Panc1 (cell line): ENCODE measurements around the gene JMJD1C. TPM values are rescaled to one million over a fixed set of nuclear protein-coding genes. Genes with fewer than 3 reads are reported as not detected.

Experiments used
- ATAC-seq: fragments of 200-7000 bp; cut with Tn5 transposase; 2 replicates; pipeline ENCODE4 v1.9.1; 2020; ENCODE audit warnings: mild to moderate bottlenecking, moderate library complexity
- BruUV-seq: library from RNA; stranded (reverse); fragments of 400-500 nt; replicated peaks from 2 replicates; lab custom pipeline; 2021; lab: Mats Ljungman, UMichigan
- CTCF ChIA-PET: fragments of 300-600 bp; sonication (Branson Sonifier 250); formaldehyde crosslinking; loops from one replicate; lab custom pipeline; 2022; ENCODE audit warnings: antibody characterized with exemption; lab: Charles Lee
- POLR2A ChIA-PET: fragments of 300-600 bp; sonication (Branson Sonifier 250); formaldehyde crosslinking; loops from one replicate; lab custom pipeline; 2022; ENCODE audit warnings: antibody characterized with exemption; lab: Charles Lee
- DNase-seq: peaks from one replicate; pipeline ENCODE4 v3.0.0-alpha.2; 2010; ENCODE audit warnings: low read depth, low spot score
- H3K27ac ChIP-seq: 2 replicates; pipeline ENCODE4 v1.5.1; 2011; ENCODE audit warnings: mild to moderate bottlenecking, low read length, inconsistent platforms
- H3K27me3 ChIP-seq: fragments of 200-500 bp; sonication (Bioruptor generic); 2 replicates; pipeline ENCODE4 v1.6.0; 2014; ENCODE audit warnings: low read length, inconsistent platforms; ENCODE audit not compliant: control insufficient read depth, insufficient read depth
- H3K36me3 ChIP-seq: fragments of 200-500 bp; sonication (Bioruptor generic); 2 replicates; pipeline ENCODE4 v1.5.1; 2014; ENCODE audit warnings: inconsistent platforms, mild to moderate bottlenecking, low read length, moderate library complexity; ENCODE audit not compliant: control insufficient read depth, insufficient read depth
- H3K4me1 ChIP-seq: 2 replicates; pipeline ENCODE4 v1.5.1; 2011; ENCODE audit warnings: inconsistent platforms, mild to moderate bottlenecking, low read length, moderate library complexity; ENCODE audit not compliant: control insufficient read depth, insufficient read depth
- H3K4me3 ChIP-seq, 2 experiments: 2 replicates each; pipeline ENCODE4 v1.5.1; 2011 to 2012; ENCODE audit warnings: low read depth in 2 of 2, low read length in 2 of 2, mild to moderate bottlenecking in 2 of 2, inconsistent platforms in 1 of 2, moderate library complexity in 1 of 2
- H3K9me3 ChIP-seq: fragments of 200-500 bp; sonication (Bioruptor generic); 2 replicates; pipeline ENCODE4 v1.5.1; 2014; ENCODE audit warnings: low read depth, mild to moderate bottlenecking, inconsistent platforms, low read length, moderate library complexity; ENCODE audit not compliant: control insufficient read depth, insufficient read depth
- POLR2AphosphoS5 ChIP-seq: IDR thresholded peaks from 2 replicates; pipeline ENCODE4 v1.6.1; 2012; ENCODE audit warnings: mild to moderate bottlenecking, low read depth, low read length, moderate library complexity
- SIN3A ChIP-seq: IDR thresholded peaks from 2 replicates; pipeline ENCODE4 v1.6.1; 2012; ENCODE audit warnings: low read depth, mild to moderate bottlenecking, low read length, moderate library complexity, borderline replicate concordance; ENCODE audit not compliant: insufficient read depth
- TCF7L2 ChIP-seq: IDR thresholded peaks from 2 replicates; pipeline ENCODE4 v1.6.1; 2011; ENCODE audit warnings: mild to moderate bottlenecking, low read depth, low read length, inconsistent platforms
- in situ Hi-C: cut with HindIII; loops from 2 replicates; pipeline ENCODE4 v1.10.0; 2016; ENCODE audit warnings: low sequenced_read_pairs, low pct_unique_long_range_greater_than_20kb
- intact Hi-C: fragments of 100-400 bp; cut with micrococcal nuclease; formaldehyde crosslinking; loops from one replicate; pipeline ENCODE4 v1.10.0; 2022; ENCODE audit not compliant: unreplicated experiment
- total RNA-seq: library from RNA; stranded (reverse); gene quantifications from one replicate; pipeline ENCODE4 v1.2.1, GENCODE V29; 2021; ENCODE audit not compliant: unreplicated experiment
- TF ChIP-seq, protein P1 (sequence below), 2 experiments: IDR thresholded peaks; 2 replicates each; pipeline ENCODE4 v1.6.1; 2011 to 2012; ENCODE audit warnings: low read depth in 2 of 2, control low read depth in 1 of 2, low read length in 1 of 2, mild to moderate bottlenecking in 1 of 2, moderate library complexity in 1 of 2; ENCODE audit not compliant: insufficient read depth in 1 of 2
- TF ChIP-seq, protein P2 (sequence below): fragments of 450-650 bp; IDR thresholded peaks from 2 replicates; pipeline ENCODE4 v1.5.1; 2017; ENCODE audit warnings: mild to moderate bottlenecking

Gene JMJD1C
- total RNA-seq, 1 experiment from 2014 or later = 88.3 TPM

DNA sequence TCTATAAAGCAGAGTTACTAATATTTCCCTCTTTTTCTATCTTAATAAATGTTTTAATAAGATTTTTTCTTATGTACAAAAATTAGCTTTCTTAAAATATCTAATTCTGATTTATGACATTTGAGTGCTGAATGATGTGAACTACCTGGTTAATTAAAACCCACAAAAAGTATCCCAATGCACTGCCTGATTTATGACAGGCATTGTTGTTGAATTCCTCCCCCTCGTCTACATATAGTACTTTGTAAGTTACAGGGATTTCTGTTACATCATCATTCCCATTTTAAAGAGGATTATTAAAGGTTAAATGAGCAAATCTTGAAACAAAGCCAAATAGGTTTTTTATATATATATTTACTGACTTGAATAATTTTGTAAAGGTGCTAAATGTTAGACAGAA lies 241.5 kb downstream of the JMJD1C start:
- H3K9me3 ChIP-seq = no peaks in the 10 kb centered on the region
- no peaks in the 10 kb centered on the region for H3K36me3 ChIP-seq
- POLR2A ChIA-PET = no interaction called here
- no peak for DNase-seq
- CTCF ChIA-PET = no interaction called here
- in situ Hi-C loops = no loop called here
- no peak overlapping the region for H3K4me3 ChIP-seq
- intact Hi-C loops = no loop called here
- BruUV-seq = no TSS peak
- no peak for TF ChIP-seq SIN3A
- TF ChIP-seq, protein P1, sequence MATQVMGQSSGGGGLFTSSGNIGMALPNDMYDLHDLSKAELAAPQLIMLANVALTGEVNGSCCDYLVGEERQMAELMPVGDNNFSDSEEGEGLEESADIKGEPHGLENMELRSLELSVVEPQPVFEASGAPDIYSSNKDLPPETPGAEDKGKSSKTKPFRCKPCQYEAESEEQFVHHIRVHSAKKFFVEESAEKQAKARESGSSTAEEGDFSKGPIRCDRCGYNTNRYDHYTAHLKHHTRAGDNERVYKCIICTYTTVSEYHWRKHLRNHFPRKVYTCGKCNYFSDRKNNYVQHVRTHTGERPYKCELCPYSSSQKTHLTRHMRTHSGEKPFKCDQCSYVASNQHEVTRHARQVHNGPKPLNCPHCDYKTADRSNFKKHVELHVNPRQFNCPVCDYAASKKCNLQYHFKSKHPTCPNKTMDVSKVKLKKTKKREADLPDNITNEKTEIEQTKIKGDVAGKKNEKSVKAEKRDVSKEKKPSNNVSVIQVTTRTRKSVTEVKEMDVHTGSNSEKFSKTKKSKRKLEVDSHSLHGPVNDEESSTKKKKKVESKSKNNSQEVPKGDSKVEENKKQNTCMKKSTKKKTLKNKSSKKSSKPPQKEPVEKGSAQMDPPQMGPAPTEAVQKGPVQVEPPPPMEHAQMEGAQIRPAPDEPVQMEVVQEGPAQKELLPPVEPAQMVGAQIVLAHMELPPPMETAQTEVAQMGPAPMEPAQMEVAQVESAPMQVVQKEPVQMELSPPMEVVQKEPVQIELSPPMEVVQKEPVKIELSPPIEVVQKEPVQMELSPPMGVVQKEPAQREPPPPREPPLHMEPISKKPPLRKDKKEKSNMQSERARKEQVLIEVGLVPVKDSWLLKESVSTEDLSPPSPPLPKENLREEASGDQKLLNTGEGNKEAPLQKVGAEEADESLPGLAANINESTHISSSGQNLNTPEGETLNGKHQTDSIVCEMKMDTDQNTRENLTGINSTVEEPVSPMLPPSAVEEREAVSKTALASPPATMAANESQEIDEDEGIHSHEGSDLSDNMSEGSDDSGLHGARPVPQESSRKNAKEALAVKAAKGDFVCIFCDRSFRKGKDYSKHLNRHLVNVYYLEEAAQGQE (IDR thresholded peaks at IDR 0.05; ENCODE audit: insufficient read depth in 1 of 2, low read depth in 2 of 2, low read length in 1 of 2) = no peak
- H3K27me3 ChIP-seq = no peaks in the 10 kb centered on the region
- no peak for ATAC-seq
- H3K4me1 ChIP-seq = peaks cover 28% of the 10 kb centered on the region
- no peak overlapping the region for H3K27ac ChIP-seq

- Histone ChIP-seq H3K4me1 (peaks cover 22% of the 10 kb centered on the region), H3K4me3 (no peak overlapping the region), H3K27me3 (no peaks in the 10 kb centered on the region), H3K9me3 (no peaks in the 10 kb centered on the region), H3K36me3 (no peaks in the 10 kb centered on the region; the same call in 1 of the 2 replicates), H3K27ac (no peak overlapping the region)
- intact Hi-C loops = no loop called here
- POLR2A ChIA-PET = interaction anchor here (0.6 kb wide), 1 partner anchor 258 kb away, joined by 3 read pairs; no protein-coding TSS in a partner anchor
- no peak for DNase-seq
- ATAC-seq = no peak
- in situ Hi-C loops = no loop called here
- no TSS peak for BruUV-seq
- CTCF ChIA-PET = no interaction called here
- TF ChIP-seq, protein P2, sequence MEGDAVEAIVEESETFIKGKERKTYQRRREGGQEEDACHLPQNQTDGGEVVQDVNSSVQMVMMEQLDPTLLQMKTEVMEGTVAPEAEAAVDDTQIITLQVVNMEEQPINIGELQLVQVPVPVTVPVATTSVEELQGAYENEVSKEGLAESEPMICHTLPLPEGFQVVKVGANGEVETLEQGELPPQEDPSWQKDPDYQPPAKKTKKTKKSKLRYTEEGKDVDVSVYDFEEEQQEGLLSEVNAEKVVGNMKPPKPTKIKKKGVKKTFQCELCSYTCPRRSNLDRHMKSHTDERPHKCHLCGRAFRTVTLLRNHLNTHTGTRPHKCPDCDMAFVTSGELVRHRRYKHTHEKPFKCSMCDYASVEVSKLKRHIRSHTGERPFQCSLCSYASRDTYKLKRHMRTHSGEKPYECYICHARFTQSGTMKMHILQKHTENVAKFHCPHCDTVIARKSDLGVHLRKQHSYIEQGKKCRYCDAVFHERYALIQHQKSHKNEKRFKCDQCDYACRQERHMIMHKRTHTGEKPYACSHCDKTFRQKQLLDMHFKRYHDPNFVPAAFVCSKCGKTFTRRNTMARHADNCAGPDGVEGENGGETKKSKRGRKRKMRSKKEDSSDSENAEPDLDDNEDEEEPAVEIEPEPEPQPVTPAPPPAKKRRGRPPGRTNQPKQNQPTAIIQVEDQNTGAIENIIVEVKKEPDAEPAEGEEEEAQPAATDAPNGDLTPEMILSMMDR = no peak
- TF ChIP-seq TCF7L2 = no peak
- TF ChIP-seq, protein P1 (IDR thresholded peaks at IDR 0.05; ENCODE audit: insufficient read depth in 1 of 2, low read depth in 2 of 2, low read length in 1 of 2) = no peak
- TF ChIP-seq SIN3A = no peak
- no peak for TF ChIP-seq POLR2AphosphoS5
Observed at GRCh38 chr10:63221950-63222349, 243.8 kb downstream of the JMJD1C start.
